Fibroblast of the aortic adventitia (primary cell): ENCODE data around the gene SRL. TPM values are rescaled to one million over a fixed set of nuclear protein-coding genes. Genes with fewer than 3 reads are reported as not detected.

Experiments used
- DNase-seq: peaks from one replicate; pipeline ENCODE4 v3.0.0-alpha.2; 2010; ENCODE audit warnings: low read depth
- H3K4me3 ChIP-seq: 2 replicates; pipeline ENCODE4 v1.5.1; 2011; ENCODE audit warnings: low read depth, mild to moderate bottlenecking, control low read depth, low read length, moderate library complexity
- CTCF ChIP-seq: IDR thresholded peaks from 2 replicates; pipeline ENCODE4 v1.5.1; 2011; ENCODE audit warnings: mild to moderate bottlenecking, low read length, control low read depth, inconsistent platforms; ENCODE audit not compliant: insufficient read depth
- total RNA-seq: library from RNA; depleted of rRNA; stranded (reverse); fragments of >200 nt; gene quantifications from 2 replicates; pipeline ENCODE4 v1.2.3, GENCODE V29; 2012; ENCODE audit warnings: low replicate concordance

Gene SRL
- total RNA-seq, 1 donor = 0.09 TPM

DNA sequence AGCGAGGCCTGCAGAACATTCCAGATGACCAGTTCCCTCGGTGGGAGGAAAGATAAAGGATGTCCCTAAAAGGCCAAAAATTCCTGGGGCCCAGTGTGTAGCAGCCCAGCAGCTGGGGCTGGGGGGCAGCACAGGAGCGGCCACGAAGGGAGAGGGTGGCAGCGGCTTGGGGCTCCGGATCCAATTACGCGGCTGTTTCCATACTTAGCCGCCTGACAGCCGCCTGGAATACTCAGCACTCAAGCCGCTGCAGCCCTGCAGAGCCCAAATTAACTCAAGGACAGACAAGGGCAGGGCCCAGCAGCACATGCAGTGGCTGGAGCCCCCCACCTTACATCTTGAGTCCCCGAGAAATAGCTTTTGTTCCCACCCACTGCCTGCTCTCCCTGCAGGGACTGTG lies 1.3 kb downstream of the SRL start:
- no peak overlapping the region for H3K4me3 ChIP-seq
- no peak for DNase-seq
- TF ChIP-seq CTCF = no peak

- no peak for DNase-seq
- no peak for TF ChIP-seq CTCF
These were observed 2.2 kb downstream of the SRL start for GRCh38 chr16:4239682-4240175.

DNA sequence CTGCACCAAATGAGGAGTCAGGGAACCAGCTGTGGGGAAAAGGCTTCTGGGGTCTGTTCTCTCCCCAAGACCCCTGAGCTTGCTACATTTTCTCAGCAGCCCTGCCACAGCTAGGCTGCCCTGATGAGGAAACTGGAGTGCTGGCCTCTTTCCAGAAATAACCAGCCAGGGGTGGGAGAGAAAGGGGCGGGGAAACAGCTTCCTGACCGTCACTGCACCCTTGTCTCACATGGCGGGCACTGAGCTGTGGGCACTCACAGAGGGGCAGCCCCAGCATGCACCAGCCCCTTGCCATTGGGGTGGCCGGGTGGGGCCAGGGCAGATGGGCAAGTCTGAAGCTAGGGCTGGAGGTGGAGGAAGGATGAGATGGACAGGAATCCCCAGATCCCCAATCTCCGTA lies 2.9 kb downstream of the SRL start:
- DNase-seq = no peak
- TF ChIP-seq CTCF = no peak
- no peak overlapping the region for H3K4me3 ChIP-seq

More at GRCh38 chr16:4239682-4240175, 2.2 kb downstream of the SRL start:
- H3K4me3 ChIP-seq = no peak overlapping the region

- no peak for TF ChIP-seq CTCF
- DNase-seq = no peak
- H3K4me3 ChIP-seq = no peak overlapping the region
These were observed 8.4 kb downstream of the SRL start for GRCh38 chr16:4233431-4233830.

GRCh38 chr16:4232541-4233386 lies 9.1 kb downstream of the SRL start:
- DNase-seq = no peak
- TF ChIP-seq CTCF = no peak
- H3K4me3 ChIP-seq = no peak overlapping the region

DNA sequence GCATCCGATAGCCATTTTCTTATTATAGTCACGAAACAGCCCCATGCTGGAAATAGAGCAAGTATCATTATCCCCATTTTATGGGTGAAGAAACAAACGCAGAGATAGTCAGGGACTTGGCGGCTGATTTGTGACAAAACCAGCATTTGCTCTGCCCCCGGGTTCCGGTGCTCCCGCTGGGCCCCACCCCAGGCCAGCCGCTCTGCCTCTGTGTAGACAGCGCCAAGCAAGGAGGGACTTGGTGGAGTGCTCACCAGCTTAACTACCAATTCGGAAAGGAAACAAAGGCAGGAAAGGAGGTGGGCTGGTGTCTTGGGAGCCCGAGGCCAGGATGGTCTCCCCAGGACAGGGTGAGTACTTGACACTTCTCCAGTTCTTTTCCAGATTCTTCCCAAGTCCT lies 10.0 kb downstream of the SRL start:
- TF ChIP-seq CTCF = no peak
- no peak overlapping the region for H3K4me3 ChIP-seq

More for the DNA sequence above, 10.0 kb downstream of the SRL start:
- DNase-seq = no peak
